RWPE1 (cell line): Measurements from ENCODE around the gene CATSPER3.

Experiments used
- CTCF ChIA-PET: fragments of 350-600 bp; sonication (Branson Sonifier 250); formaldehyde crosslinking; extraction: SDS; loops from one replicate; lab custom pipeline; 2021; lab: Yijun Ruan, JAX
- POLR2A ChIA-PET: fragments of 400-600 bp; formaldehyde crosslinking; extraction: SDS; loops from one replicate; lab custom pipeline; 2020; ENCODE audit warnings: antibody characterized with exemption; ENCODE audit not compliant: low non-redundant PET; lab: Yijun Ruan, JAX
- DNase-seq: peaks from one replicate; pipeline ENCODE4 v3.0.0; 2012; ENCODE audit warnings: low spot score
- H3K27ac ChIP-seq: fragments of 450-650 bp; 2 replicates; pipeline ENCODE4 v1.5.1; 2017
- TF ChIP-seq, protein P1 (sequence below): fragments of 450-650 bp; conservative IDR thresholded peaks from 2 replicates; pipeline ENCODE4 v1.5.1; 2017; ENCODE audit warnings: low read depth, mild to moderate bottlenecking

CATSPER3 gene

DNA sequence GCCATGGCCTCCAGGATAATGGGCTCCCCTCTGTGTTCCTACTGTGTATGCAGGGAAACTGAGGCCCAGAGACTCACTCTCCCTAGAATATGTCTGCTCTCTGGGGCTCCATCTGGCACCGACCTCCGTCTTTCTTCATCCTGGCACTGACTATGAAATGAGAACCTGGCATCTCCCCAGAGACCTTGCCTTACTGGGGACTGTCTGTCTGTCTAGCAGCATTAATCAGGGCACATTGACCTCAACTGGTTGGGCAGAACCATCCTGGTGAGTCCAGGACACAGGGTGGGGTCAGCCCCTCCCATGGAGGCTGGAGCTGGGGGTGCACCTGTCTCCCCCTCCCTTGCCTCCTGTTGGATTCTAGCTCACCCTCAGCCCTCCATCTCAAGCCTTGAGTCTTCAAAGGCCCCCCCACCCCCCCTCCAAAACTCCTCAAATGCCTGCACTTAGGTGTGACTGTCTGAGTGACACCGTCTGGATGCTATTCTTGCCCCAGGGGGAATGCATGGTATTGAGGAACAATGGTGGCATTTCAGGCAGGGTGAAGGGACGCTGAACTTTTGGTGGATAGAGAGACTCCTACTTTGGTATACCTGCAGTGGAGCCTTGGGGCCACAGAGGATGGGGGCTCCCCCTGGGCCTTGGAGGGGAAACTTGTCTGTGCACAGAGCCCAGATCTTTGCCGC, 79.1 kb downstream of the CATSPER3 start:
- POLR2A ChIA-PET: interaction anchor here (0.5 kb wide), 1 partner anchor 191 kb away, joined by 3 read pairs; no protein-coding TSS in a partner anchor
- CTCF ChIA-PET: interaction anchor here (0.6 kb wide), 1 partner anchor 16 kb away, joined by 3 read pairs; no protein-coding TSS in a partner anchor
- TF ChIP-seq, protein P1, sequence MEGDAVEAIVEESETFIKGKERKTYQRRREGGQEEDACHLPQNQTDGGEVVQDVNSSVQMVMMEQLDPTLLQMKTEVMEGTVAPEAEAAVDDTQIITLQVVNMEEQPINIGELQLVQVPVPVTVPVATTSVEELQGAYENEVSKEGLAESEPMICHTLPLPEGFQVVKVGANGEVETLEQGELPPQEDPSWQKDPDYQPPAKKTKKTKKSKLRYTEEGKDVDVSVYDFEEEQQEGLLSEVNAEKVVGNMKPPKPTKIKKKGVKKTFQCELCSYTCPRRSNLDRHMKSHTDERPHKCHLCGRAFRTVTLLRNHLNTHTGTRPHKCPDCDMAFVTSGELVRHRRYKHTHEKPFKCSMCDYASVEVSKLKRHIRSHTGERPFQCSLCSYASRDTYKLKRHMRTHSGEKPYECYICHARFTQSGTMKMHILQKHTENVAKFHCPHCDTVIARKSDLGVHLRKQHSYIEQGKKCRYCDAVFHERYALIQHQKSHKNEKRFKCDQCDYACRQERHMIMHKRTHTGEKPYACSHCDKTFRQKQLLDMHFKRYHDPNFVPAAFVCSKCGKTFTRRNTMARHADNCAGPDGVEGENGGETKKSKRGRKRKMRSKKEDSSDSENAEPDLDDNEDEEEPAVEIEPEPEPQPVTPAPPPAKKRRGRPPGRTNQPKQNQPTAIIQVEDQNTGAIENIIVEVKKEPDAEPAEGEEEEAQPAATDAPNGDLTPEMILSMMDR: no peak
- no peak for DNase-seq
- no peak overlapping the region for H3K27ac ChIP-seq

DNA sequence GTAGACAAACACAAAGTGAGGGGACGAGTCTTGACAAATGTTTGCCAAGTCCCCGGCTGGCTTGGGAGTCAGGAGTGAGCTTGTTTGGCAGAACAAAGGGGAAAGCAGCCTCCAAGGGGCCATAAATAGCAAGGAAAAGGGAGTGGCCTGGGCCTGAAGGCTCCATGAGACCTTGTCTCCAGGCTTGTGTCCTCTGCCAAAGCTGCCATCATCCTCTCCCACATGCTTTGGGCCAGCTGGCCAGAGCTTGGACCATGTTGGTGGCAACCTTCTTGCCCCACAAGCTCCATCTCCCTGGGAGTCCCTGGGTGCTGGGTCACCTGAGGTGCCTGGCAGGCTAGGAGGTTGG, 79.6 kb downstream of the CATSPER3 start:
- TF ChIP-seq, protein P1: no peak
- ChIA-PET POLR2A (interaction anchor here (0.5 kb wide), 1 partner anchor 190 kb away, joined by 3 read pairs; no protein-coding TSS in a partner anchor), CTCF (interaction anchor here (0.5 kb wide), 1 partner anchor 47 kb away, joined by 3 read pairs; no protein-coding TSS in a partner anchor)
- no peak for DNase-seq
- H3K27ac ChIP-seq: no peak overlapping the region

DNA sequence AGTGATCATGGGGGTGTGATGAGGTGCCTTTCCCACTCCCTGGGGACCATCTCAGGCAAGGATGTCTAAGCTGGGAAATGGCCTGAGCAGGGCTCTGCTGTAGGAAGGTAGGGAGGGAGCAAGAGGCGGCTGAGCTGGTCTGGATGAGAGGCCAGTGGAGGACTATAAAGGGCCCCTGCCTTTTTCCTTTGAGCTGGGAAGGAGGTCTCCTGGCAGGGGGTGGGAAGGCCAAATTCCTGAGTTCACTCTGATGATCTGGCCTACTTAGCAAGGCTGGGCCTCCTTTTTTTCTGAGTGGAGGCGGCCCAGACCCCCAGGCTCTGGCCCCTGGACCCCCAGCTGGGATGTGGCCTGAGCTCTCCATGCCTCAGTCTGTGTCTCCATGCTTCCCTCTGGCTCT, 80.6 kb downstream of the CATSPER3 start:
- ChIA-PET CTCF (interaction anchor here (0.6 kb wide), 2 partner anchors 13 to 108 kb away, joined by 3 read pairs; no protein-coding TSS in a partner anchor), POLR2A (no interaction called here)
- TF ChIP-seq, protein P1: no peak
- DNase-seq: no peak
- no peak overlapping the region for H3K27ac ChIP-seq

DNA sequence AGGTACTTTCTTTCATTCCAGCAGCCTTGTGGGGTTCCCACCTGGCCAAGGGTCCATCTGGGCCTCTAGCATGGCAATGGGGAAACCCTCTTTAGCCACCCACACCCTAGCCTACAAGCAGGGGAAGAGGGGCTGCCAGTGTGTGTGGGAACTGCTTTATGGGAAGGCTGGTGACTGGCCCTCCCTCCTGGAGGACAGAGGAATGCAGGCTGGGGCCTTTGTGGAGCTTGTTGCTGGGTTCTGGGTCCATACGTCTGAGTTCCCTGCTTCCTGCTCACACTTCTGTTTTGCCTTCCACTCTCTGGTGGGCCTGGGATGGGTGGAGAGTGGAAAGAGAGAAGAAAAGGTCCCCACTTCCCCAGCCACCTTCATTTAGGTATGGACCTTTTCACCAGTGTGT, 81.2 kb downstream of the CATSPER3 start:
- ChIA-PET CTCF (interaction anchor here (0.6 kb wide), 1 partner anchor 12 kb away, joined by 3 read pairs; no protein-coding TSS in a partner anchor), POLR2A (no interaction called here)
- TF ChIP-seq, protein P1: no peak
- no peak for DNase-seq
- H3K27ac ChIP-seq: no peak overlapping the region

DNA sequence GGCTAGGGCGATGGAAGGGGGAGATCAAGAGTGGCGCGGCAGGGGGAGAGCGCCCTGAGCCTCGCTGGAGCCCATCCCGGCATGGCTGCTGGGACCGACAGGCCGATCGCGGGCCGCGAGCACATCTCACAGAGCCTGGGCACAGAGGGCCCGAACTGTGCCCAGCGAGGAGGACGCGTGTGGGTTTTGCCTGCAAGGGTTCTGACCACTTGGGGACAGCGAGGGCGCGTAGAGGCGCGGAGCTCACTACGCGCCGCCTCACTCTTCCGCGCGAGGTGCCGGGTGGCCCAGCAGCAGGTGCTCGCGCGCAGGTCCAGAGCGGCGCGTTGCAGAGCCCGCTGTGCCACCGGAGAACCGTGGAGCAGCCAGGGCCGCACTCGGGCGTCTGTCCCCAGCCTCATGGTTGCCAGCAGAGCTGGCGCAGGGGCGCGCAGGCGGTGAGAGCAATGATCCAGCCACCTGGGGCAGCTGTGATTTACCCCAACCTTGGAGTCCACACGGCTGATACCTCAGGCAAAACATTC, 82.6 kb downstream of the CATSPER3 start:
- no peak for DNase-seq
- no peak overlapping the region for H3K27ac ChIP-seq
- ChIA-PET CTCF (no interaction called here), POLR2A (no interaction called here)
- TF ChIP-seq, protein P1: no peak

DNA sequence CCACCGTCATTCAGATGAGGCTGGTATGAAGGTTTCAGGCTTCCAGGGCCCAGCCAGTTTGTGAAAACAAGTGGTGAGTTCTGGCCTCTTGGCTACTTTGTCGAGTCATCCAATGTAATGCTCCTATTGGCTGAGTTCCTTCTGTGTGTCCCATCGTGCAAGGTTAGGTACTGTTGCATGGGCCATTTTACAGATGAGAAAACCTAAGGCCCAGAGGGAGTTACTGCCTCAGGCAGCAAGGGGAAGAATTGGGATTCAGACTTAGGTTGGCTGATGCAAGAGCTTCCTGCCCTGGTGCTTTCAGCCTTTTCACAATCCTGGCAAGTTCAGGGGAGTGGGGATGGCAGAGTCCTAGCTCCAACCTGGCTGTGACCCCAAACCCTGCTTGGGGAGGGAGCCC, 83.7 kb downstream of the CATSPER3 start:
- TF ChIP-seq, protein P1: no peak
- H3K27ac ChIP-seq: no peak overlapping the region
- ChIA-PET CTCF (no interaction called here), POLR2A (no interaction called here)
- DNase-seq: no peak
